NCI-H1092 (cell line): ENCODE measurements around the gene MUC12.
"Not testable (repeated sequence)": the region's sequence is repeated elsewhere in the genome, so short reads cannot be mapped to it uniquely, and the experiment has no call there.

ENCODE experiments used
- DNase-seq: peaks from one replicate; lab custom pipeline; 2025; lab: John Stamatoyannopoulos, UW

Gene MUC12, protein sequence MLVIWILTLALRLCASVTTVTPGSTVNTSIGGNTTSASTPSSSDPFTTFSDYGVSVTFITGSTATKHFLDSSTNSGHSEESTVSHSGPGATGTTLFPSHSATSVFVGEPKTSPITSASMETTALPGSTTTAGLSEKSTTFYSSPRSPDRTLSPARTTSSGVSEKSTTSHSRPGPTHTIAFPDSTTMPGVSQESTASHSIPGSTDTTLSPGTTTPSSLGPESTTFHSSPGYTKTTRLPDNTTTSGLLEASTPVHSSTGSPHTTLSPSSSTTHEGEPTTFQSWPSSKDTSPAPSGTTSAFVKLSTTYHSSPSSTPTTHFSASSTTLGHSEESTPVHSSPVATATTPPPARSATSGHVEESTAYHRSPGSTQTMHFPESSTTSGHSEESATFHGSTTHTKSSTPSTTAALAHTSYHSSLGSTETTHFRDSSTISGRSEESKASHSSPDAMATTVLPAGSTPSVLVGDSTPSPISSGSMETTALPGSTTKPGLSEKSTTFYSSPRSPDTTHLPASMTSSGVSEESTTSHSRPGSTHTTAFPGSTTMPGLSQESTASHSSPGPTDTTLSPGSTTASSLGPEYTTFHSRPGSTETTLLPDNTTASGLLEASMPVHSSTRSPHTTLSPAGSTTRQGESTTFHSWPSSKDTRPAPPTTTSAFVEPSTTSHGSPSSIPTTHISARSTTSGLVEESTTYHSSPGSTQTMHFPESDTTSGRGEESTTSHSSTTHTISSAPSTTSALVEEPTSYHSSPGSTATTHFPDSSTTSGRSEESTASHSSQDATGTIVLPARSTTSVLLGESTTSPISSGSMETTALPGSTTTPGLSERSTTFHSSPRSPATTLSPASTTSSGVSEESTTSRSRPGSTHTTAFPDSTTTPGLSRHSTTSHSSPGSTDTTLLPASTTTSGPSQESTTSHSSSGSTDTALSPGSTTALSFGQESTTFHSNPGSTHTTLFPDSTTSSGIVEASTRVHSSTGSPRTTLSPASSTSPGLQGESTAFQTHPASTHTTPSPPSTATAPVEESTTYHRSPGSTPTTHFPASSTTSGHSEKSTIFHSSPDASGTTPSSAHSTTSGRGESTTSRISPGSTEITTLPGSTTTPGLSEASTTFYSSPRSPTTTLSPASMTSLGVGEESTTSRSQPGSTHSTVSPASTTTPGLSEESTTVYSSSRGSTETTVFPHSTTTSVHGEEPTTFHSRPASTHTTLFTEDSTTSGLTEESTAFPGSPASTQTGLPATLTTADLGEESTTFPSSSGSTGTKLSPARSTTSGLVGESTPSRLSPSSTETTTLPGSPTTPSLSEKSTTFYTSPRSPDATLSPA (N-terminal part only)

DNA sequence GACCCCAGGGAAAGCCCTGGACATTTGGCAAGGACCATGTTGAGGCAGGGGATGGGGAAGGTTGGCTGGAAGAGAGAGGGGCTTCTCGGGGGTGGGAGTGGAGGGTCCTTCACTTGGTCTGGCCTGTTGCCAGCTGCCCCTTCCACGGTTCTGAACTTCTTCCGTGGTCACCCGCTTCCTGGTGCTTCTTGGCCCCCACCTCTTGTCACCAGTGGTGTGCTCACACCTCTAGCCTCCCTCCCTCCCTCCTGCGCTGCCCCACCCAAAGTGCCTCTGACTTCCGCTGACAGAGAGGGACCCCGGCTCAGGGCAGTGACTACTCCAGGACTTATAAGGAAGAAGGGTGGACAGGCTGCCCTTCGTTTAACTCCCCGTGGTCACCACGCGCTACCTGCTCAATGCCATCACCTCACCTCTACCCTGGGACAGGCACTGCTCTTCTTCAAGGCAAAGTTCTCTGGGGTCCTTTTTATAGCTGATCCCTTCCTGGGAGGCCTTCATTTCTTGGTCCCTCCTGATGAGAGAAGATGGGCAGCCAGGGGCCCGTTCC, at the start of gene MUC12:
MUC12 (plus strand) TSS at position 500 of the 550 bp plus-strand sequence. CDS start 58 bp downstream, outside the sequence.
- no peak for DNase-seq

DNA sequence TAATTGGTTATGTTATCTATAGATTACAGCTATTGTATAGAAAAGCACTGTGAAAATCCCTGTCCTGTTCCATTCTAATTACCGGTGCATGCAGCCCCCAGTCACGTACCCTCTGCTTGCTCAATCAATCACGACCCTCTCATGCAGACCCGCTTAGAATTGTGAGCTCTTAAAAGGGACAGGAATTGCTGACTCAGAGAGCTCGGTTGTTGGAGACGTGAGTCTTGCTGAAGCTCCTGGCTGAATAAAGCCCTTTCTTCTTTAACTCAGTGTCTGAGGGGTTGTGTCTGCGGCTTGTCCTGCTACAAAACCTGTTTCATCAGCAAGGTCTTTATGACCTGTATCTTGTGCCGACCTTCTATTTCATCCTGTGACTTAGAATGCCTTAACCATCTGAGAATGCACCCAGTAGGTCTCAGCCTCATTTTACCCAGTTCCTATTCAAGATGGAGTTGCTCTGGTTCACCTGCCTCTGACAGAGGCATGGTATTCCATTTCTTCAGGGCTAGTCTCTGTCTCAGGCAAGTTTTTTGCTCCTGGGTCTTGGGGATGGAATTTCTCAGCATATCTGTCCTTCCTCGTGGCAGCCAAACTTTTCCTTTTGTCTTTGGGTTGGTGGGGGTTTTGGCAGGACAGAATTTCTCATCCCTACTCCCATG, 49.5 kb upstream of the MUC12 start:
- DNase-seq = not testable (repeated sequence)

DNA sequence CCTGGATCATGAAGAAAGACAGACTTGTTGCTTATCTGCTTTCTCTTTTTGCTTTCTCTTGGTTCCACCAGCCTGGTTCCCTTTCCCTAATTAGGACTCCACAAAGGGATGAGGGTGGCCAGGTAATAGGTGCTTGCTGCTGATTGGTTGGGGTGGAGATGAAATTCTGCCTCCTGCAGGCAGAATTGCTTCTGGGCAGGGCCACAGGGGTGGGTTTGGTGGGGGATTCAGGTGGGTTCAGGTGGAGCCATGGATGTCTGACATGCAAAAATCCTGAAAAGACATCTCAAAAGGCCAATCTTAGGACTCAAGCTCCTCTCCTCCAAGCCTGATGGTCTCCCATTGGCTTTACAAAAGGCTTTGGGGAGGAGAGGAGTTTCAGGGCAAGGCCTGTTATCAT, 48.3 kb upstream of the MUC12 start:
- DNase-seq = no peak

DNA sequence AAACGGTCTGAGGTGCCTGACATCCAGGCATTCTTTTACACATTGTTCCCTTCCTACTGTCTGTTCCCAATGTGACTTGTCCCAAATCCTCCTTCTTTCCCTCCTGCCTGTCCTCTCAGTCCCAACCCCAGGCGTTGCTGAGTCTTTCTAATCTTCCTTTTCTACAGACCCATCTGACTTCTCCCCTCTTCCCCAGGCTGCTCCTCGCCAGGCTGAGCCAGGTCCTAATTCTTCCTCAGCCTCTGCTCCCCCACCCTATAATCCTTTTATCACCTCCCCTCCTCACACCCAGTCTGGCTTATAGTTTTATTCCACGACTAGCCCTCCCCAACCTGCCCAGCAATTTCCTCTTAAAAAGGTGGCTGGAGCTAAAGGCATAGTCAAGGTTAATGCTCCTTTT, 45.7 kb upstream of the MUC12 start:
- DNase-seq = not testable (repeated sequence)

DNA sequence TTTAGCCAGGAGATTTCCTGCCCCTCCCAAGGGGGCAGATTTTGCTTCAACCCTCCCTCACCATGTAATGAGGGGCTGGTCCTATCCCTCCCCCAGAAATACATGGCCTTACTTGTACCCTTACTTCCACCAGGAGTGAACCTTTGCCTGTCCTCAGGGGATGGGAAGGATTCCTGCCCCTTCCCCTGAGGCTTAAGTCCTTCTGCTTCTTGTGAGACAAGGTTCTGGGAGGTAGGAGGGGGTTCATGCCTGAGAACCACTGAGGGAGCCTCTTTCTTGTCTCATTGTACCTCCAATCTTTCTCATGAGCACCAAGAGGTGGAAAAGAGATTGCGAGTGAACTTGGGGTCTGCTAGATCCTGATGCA, 39.6 kb upstream of the MUC12 start:
- no peak for DNase-seq

DNA sequence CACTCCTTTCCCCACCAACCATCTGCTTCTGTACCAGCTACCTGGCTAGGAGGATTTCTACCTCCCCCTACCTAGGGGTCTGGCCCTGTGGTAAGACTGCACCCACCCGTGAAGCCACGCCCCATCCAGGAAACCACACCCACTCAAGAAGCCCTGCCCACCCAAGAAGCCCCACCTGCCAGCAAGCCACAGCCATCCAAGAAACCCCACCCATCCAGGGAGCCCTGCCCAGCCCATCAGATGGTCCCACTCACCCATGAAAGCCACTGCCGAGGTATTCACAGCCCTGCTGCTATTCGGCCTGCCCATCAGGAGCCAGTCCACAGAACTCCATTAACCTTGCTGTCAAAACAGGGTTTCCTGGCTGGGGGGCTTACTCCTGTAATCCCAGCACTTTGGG, 35.6 kb upstream of the MUC12 start:
- DNase-seq = no peak

DNA sequence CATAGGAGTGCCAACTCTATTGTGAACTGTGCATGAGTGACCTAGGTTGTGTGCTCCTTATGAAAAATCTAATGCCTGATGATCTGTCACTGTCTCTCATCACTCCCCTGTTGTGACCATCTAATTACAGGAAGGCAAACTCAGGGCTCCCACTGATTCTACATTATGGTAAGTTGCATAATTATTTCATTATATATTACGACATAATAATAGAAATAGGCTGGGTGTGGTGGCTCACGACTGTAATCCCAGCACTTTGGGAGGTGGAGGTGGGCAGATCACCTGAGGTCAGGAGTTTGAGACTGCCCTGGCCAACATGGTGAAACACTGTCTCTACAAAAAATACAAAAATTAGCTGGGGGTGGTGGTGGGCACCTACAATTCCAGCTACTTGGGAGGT, 34.0 kb upstream of the MUC12 start:
- DNase-seq = not testable (repeated sequence)

DNA sequence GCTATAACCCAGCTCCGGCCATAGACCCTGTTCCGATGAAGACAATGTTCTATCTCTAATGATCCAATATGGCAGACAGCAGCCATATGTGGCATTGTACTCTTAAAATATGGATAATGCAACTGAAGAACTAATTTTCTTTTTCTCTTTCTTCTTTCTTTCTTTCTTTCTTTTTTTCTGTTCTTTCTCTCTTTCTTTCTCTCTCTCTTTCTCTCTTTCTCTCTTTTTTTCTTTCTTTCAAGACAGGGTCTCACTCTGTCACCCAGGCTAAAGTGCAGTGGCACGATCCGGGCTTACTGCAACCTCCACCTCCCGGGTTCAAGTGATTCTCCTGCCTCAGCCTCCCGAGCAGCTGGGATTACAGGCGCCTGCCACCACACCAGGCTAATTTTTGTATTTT, 33.2 kb upstream of the MUC12 start:
- DNase-seq = not testable (repeated sequence)

DNA sequence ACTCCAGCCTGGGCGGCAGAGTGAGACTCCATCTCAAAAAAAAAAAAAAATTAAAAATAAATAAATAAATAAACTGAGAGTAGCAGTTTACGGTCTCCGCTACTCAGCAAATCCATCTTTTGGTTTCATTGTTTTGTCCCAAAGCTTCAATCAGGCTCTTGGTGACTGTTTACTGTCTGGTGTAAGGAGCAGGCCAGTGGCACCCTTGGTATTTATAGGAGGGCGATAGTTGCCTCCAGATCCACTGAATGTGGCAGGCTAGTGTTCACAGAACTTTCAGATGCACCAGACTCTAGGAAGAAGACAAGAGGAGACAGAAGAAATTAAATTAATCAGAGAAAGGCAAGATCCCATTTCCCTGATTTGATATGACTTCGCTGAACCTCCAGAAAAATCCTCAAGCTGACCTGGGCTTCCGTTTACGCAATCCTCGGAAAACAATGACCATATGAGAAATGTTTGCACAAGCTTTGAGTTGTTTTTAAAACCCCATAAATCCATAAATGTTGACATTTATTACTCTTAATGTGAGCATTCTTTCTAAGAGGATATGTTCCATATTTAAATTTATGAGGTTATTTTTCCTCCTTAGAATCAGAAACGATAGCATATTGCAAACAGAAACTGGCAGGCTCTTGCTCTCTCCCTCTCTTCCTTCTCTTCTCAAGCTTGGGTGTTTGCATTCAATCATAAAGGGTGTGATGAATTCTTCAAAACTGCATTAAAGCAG, 27.2 kb upstream of the MUC12 start:
- DNase-seq = no peak

DNA sequence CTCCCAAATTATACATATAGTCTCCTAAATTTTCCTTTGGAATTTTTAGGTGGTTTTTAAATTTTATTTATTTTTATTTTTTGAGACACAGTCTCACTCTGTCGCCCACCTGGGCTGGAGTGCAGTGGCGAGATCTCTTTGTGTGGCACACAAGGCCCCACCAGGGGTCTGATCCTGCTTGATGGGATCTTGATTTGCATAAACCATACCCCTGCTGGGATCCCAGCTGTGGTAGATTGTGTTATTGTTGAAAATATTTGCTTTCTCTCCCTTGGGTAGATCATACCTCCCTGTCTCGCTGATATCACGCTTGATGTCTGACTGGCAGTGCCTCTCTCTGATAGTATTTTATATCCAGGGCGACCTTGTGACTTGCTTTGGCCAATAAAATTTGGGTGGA, 25.7 kb upstream of the MUC12 start:
- no peak for DNase-seq

DNA sequence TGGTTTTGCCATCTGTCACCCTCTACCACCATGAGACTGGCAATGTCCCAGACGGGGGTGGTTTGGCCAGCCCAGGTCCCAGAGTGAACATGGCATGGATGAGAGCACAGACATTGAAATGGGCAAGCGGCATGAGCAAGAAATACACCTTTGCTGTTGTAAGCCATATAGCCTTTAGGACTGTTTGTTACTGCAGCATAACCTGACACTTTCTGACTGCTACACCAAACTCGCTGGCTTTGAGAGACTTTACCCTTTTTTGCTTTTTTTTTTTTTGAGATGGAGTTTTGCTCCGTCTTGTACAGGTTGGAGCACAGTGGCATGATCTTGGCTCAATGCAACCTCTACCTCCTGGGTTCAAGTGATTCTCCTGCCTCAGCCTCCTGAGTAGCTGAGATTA, 25.2 kb upstream of the MUC12 start:
- no peak for DNase-seq

DNA sequence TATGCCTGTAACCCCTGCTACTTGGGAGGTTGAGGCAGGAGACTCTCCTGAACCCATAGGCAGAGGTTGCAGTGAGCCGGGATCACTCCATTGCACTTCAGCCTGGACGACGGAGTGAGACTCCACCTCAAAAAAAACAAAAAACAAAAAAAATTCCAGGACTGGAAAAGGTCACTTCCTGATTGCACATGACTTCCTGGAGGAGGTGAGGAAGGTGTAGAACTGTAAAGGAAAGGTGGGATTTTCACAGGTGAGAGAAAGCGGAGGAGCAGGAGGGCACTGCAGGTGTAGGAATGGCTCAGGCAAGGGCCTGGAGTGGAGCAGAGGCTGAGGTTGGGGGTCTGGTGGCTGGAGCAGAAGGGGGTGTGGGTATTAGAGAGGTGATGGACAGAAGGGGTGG, 23.3 kb upstream of the MUC12 start:
- no peak for DNase-seq

DNA sequence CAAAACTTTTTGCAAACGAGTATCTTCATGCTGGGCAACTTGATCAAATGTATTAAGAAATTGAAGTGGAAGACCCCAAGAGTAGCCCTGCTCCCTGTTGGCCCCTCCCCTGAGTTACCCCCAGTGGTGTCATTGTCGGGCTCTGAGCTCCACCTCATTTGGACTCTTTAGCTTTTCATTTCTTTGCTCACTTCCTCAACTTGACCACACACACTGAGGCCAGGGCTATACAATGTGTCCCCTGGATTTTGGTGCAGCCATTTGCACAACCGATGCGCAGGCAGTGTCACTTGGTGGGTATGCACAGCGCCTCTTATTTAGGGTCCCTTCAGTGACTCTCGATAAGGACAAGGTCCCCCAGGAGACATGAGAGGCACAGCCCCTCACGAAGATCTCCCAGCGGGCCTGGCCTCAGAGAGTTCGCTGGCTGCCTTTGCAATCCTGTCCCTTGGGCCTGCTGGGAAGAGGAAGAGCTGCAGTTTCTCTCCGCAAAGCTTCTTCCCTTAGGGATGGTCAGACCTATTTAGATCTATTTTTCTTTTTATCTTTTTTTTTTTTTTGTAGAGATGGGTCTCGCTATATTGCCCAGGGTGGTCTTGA, 22.5 kb upstream of the MUC12 start:
- DNase-seq = no peak

DNA sequence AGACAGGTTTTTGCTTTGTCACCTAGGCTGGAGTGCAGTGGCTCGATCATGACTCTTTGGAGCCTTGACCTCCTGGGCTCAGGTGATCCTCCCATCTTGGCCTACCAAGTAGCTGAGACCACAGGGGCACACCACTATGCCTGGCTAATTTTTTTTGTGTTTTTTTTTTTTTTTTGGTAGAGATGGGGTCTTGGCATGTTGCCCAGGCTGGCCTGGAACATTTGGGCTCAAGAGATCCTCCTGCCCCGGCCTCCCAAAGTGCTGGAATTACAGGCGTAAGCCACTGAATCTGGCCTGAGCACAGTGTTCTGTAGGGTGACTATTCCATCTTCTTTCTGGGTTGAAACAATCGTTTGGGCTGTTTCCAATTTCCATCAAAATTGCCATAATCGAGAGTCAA, 21.6 kb upstream of the MUC12 start:
- DNase-seq = no peak

DNA sequence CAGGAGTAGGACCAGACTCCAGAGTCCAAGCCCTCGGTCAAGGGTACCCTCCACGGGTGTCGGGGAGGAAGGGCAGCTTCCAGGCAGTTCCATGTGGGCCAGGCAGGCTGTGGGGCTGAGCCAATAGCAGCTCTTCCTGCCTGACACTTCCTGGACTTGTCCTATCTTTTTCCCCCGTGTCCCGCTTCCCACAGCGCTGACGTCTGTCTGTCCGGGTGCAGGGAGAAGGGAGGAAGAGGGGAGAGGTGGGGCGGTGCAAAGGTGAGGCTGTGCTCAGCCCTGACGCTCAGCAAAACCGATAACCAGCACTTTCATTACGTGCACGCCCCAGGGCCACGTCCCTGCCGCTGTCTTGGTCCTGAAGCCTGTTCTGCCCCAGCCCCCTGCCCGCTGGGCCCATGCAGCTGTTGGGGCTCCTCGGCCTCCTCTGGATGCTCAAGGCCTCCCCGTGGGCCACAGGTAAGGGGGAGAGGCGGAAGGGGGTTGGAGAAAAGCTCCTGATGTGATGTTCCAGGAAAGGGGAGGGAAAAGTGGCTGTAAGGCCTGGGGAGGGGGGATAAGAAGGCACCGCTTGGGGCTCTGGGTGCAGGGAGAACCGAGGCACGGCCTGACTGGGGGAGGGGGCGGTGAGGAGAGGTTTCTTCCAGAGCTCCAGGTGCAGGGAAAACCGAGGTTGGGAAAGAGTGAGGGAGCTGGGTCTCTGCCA, 20.0 kb upstream of the MUC12 start, which contains the start of gene MUC3A:
MUC3A (plus strand) TSS at position 308 of the 706 bp plus-strand sequence; CDS start at position 399, 91 bp downstream.
- DNase-seq = no peak

DNA sequence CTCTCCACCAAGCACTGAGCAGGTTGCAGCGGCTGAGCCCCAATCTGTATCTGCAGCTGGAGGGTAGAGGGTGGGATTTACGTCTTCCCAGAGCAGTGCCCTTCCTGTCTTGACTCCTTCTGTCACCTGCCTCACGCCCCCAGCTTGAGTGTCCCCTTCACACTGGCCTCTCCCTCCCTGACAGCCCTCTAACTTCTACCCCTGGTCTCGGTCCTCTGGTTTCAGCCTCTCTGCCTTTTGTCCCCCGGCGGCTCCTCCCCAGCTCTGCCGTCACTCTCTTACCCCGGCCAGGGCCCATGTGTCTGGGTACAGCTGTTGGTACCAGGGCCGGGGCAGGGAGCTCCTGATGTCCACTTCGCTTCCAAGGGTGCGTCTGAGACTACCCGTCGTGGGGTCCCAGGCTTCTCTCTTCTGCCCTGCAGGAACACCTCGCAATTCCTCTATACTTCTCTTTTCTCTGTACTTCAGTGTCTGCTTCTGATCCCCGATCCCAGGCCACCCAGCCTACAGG, 19.4 kb upstream of the MUC12 start:
- DNase-seq = no peak

DNA sequence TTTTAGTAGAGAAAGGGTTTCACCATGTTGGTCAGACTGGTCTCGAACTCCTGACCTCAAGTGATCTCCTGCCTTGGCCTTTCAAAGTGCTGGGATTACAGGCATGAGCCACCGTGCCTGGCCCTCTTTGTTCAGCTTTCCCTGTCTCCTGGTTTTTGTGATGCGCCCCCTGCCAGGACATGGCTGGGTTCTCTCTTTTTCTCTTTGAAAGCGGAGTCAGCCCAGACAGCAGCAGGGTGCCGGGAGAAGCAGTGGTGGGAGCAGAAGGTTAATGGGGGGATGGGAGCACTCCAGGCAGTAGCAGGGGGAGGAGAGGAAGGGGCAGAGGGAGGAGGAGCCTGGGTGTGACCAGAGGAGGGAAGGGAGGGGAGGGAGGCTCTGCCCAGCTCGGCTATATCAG, 18.2 kb upstream of the MUC12 start:
- no peak for DNase-seq

DNA sequence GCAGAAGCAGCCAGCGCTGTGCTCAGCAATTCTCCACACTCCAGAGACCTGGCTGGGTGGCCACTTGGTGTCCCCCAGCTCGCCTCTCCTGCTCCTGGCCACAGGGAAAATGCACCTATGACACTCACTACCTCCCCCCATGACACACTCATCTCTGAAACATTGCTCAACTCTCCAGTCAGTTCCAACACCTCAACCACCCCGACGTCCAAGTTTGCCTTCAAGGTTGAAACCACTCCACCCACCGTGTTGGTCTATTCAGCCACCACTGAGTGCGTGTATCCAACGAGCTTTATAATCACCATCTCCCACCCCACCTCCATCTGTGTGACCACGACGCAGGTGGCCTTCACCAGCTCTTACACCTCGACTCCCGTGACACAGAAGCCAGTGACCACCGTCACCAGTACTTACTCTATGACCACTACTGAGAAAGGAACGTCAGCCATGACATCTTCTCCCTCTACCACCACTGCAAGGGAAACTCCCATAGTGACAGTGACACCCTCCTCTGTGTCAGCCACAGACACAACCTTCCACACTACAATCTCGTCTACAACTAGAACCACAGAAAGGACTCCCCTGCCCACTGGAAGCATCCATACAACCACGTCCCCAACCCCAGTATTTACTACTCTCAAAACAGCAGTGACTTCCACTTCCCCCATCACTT, 17.3 kb upstream of the MUC12 start:
- no peak for DNase-seq

DNA sequence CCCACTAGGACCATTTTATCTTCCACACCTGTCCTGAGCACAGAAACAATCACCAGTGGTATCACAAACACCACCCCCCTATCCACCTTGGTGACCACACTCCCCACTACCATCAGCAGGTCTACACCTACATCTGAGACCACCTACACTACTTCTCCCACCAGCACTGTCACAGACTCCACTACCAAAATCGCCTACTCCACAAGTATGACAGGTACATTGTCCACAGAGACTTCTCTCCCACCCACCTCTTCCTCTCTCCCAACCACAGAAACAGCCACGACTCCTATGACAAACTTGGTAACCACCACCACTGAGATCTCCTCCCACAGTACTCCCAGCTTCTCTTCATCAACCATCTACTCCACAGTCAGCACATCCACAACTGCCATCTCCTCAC, 16.7 kb upstream of the MUC12 start:
- DNase-seq = no peak
